Measurements from ENCODE around the gene ALDH16A1. TPM values are rescaled to one million over a fixed set of nuclear protein-coding genes. Genes with fewer than 3 reads are reported as not detected.
"Not testable (repeated sequence)": the region's sequence is repeated elsewhere in the genome, so short reads cannot be mapped to it uniquely, and the experiment has no call there.

The ALDH16A1 gene
- total and polyA plus RNA-seq, 4 donors: 15.7 to 22.3 (median 17.1) TPM

DNA sequence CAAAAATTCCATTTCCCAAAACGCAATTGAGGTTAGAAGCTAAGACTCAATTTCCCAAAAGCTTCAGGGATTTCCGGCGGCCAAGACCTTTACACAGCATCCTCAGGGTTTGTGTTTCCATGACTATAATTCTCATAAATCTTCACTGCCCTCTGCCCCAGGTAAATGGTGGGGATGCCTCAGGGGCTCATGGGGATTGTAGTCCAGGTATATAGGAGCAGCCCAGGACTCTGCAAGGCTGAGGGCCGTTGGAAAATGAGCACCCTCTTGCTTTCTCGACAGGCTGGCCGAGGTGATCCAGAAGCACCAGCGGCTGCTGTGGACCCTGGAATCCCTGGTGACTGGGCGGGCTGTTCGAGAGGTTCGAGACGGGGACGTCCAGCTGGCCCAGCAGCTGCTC lies 6.4 kb downstream of the ALDH16A1 start:
- no peak overlapping the region for H3K4me3 ChIP-seq (ENCODE audit: low read depth, low read length)
- no peak for DNase-seq (ENCODE audit: low read depth in 4 of 6, low spot score in 6 of 6)
- no peak overlapping the region for H3K27ac ChIP-seq (ENCODE audit: low read depth, low read length)
- peaks cover 2% of the 10 kb centered on the region for H3K4me1 ChIP-seq (ENCODE audit: control insufficient read depth, insufficient read depth, low read length)
- H3K36me3 ChIP-seq (ENCODE audit: control insufficient read depth, insufficient read depth, low read length): peaks cover 43% of the 10 kb centered on the region
- WGBS (ENCODE audit: insufficient coverage): 96% methylated on average over 10 of the region's 12 CpGs
- H3K27me3 ChIP-seq (ENCODE audit: control insufficient read depth, insufficient read depth, low read length): no peaks in the 10 kb centered on the region
- H3K9me3 ChIP-seq (ENCODE audit: control insufficient read depth, insufficient read depth, low read length): no peaks in the 10 kb centered on the region

DNA sequence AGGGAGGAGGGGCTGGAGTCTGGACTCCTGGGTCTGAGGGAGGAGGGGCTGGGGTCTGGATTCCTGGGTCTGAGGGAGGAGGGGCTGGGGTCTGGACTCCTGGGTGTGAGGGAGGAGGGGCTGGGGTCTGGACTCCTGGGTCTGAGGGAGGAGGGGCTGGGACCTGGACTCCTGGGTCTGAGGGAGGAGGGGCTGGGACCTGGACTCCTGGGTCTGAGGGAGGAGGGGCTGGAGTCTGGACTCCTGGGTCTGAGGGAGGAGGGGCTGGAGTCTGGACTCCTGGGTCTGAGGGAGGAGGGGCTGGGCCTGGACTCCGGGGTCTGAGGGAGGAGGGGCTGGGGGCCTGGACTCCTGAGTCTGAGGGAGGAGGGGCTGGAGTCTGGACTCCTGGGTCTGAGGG lies 8.1 kb downstream of the ALDH16A1 start:
- not testable (repeated sequence) for H3K27me3 ChIP-seq (ENCODE audit: control insufficient read depth, insufficient read depth, low read length); H3K4me3 ChIP-seq (ENCODE audit: low read depth, low read length); H3K27ac ChIP-seq (ENCODE audit: low read depth, low read length); H3K4me1 ChIP-seq (ENCODE audit: control insufficient read depth, insufficient read depth, low read length); H3K9me3 ChIP-seq (ENCODE audit: control insufficient read depth, insufficient read depth, low read length); DNase-seq (ENCODE audit: low read depth in 4 of 6, low spot score in 6 of 6)
- no CpG with 5 or more reads among the region's 1 CpG for WGBS (ENCODE audit: insufficient coverage)
- H3K36me3 ChIP-seq (ENCODE audit: control insufficient read depth, insufficient read depth, low read length): peaks cover 60% of the 10 kb centered on the region

GRCh38 chr19:49461656-49462055 lies 8.6 kb downstream of the ALDH16A1 start:
- WGBS (ENCODE audit: insufficient coverage): 98% methylated on average over 29 of the region's 37 CpGs
- Histone ChIP-seq H3K27ac (ENCODE audit: low read depth, low read length) (no peak overlapping the region), H3K9me3 (ENCODE audit: control insufficient read depth, insufficient read depth, low read length) (no peaks in the 10 kb centered on the region), H3K36me3 (ENCODE audit: control insufficient read depth, insufficient read depth, low read length) (peaks cover 65% of the 10 kb centered on the region), H3K4me3 (ENCODE audit: low read depth, low read length) (no peak overlapping the region), H3K27me3 (ENCODE audit: control insufficient read depth, insufficient read depth, low read length) (no peaks in the 10 kb centered on the region), H3K4me1 (ENCODE audit: control insufficient read depth, insufficient read depth, low read length) (no peaks in the 10 kb centered on the region)
- DNase-seq (ENCODE audit: low read depth in 4 of 6, low spot score in 6 of 6): no peak

- Histone ChIP-seq H3K27me3 (ENCODE audit: control insufficient read depth, insufficient read depth, low read length) (no peaks in the 10 kb centered on the region), H3K36me3 (ENCODE audit: control insufficient read depth, insufficient read depth, low read length) (peaks cover 71% of the 10 kb centered on the region), H3K9me3 (ENCODE audit: control insufficient read depth, insufficient read depth, low read length) (no peaks in the 10 kb centered on the region), H3K4me1 (ENCODE audit: control insufficient read depth, insufficient read depth, low read length) (no peaks in the 10 kb centered on the region), H3K27ac (ENCODE audit: low read depth, low read length) (no peak overlapping the region), H3K4me3 (ENCODE audit: low read depth, low read length) (no peak overlapping the region)
- 93% methylated on average over 12 of the region's 12 CpGs for WGBS (ENCODE audit: insufficient coverage)
- no peak for DNase-seq (ENCODE audit: low read depth in 4 of 6, low spot score in 6 of 6)
These were observed 9.5 kb downstream of the ALDH16A1 start for GRCh38 chr19:49462492-49462891.

GRCh38 chr19:49463960-49464740 lies 11.1 kb downstream of the ALDH16A1 start:
- 89% methylated on average over 33 of the region's 39 CpGs for WGBS (ENCODE audit: insufficient coverage)
- Histone ChIP-seq H3K36me3 (ENCODE audit: control insufficient read depth, insufficient read depth, low read length) (peaks cover 75% of the 10 kb centered on the region), H3K27ac (ENCODE audit: low read depth, low read length) (no peak overlapping the region), H3K4me3 (ENCODE audit: low read depth, low read length) (no peak overlapping the region), H3K9me3 (ENCODE audit: control insufficient read depth, insufficient read depth, low read length) (no peaks in the 10 kb centered on the region), H3K27me3 (ENCODE audit: control insufficient read depth, insufficient read depth, low read length) (no peaks in the 10 kb centered on the region), H3K4me1 (ENCODE audit: control insufficient read depth, insufficient read depth, low read length) (no peaks in the 10 kb centered on the region)
- no peak for DNase-seq (ENCODE audit: low read depth in 4 of 6, low spot score in 6 of 6)

GRCh38 chr19:49465371-49465770 lies 12.3 kb downstream of the ALDH16A1 start:
- no peaks in the 10 kb centered on the region for H3K27me3 ChIP-seq (ENCODE audit: control insufficient read depth, insufficient read depth, low read length)
- no peak for DNase-seq (ENCODE audit: low read depth in 4 of 6, low spot score in 6 of 6)
- no peak overlapping the region for H3K27ac ChIP-seq (ENCODE audit: low read depth, low read length)
- no peaks in the 10 kb centered on the region for H3K4me1 ChIP-seq (ENCODE audit: control insufficient read depth, insufficient read depth, low read length)
- no peaks in the 10 kb centered on the region for H3K9me3 ChIP-seq (ENCODE audit: control insufficient read depth, insufficient read depth, low read length)
- 91% methylated on average over 2 of the region's 3 CpGs for WGBS (ENCODE audit: insufficient coverage)
- peaks cover 71% of the 10 kb centered on the region for H3K36me3 ChIP-seq (ENCODE audit: control insufficient read depth, insufficient read depth, low read length)
- no peak overlapping the region for H3K4me3 ChIP-seq (ENCODE audit: low read depth, low read length)

- Histone ChIP-seq H3K27ac (ENCODE audit: low read depth, low read length) (no peak overlapping the region), H3K4me3 (ENCODE audit: low read depth, low read length) (no peak overlapping the region), H3K36me3 (ENCODE audit: control insufficient read depth, insufficient read depth, low read length) (peaks cover 56% of the 10 kb centered on the region), H3K9me3 (ENCODE audit: control insufficient read depth, insufficient read depth, low read length) (no peaks in the 10 kb centered on the region), H3K4me1 (ENCODE audit: control insufficient read depth, insufficient read depth, low read length) (no peaks in the 10 kb centered on the region), H3K27me3 (ENCODE audit: control insufficient read depth, insufficient read depth, low read length) (no peaks in the 10 kb centered on the region)
- no peak for DNase-seq (ENCODE audit: low read depth in 4 of 6, low spot score in 6 of 6)
- WGBS (ENCODE audit: insufficient coverage): 87% methylated on average over 19 of the region's 19 CpGs
These were observed 15.2 kb downstream of the ALDH16A1 start for GRCh38 chr19:49468199-49468598.

DNA sequence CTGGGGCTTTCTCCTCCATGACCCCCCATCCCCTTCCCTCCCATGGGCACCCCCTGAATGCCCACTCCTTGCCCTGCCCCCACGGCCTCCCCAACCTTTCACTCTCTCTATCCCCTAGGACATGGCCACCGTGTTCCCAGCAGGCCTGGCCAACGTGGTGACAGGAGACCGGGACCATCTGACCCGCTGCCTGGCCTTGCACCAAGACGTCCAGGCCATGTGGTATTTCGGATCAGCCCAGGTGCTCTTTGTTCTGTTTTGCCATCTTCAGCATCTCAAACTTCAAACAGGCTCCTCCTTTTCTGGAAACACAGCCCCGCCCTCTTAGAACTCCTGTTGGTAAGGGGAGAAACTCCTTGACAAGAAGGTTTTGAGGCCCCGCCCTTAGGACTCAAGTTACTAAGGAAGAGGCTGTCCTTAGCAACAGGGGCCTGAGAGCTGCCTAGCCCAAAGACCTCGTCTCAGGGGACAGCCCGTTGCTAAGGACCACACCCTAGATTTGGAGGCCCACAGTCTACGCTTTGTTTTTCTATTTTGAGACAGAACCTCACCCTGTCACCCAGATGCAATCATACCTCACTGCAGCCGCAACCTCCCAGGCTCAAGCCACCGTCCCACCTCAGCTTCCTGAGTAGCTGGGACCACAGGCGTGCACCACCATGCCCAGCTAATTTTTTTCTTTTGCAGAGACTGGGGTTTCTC lies 15.9 kb downstream of the ALDH16A1 start:
- Histone ChIP-seq H3K27ac (ENCODE audit: low read depth, low read length) (no peak overlapping the region), H3K9me3 (ENCODE audit: control insufficient read depth, insufficient read depth, low read length) (no peaks in the 10 kb centered on the region), H3K4me1 (ENCODE audit: control insufficient read depth, insufficient read depth, low read length) (peaks cover 6% of the 10 kb centered on the region), H3K36me3 (ENCODE audit: control insufficient read depth, insufficient read depth, low read length) (peaks cover 54% of the 10 kb centered on the region), H3K4me3 (ENCODE audit: low read depth, low read length) (no peak overlapping the region), H3K27me3 (ENCODE audit: control insufficient read depth, insufficient read depth, low read length) (no peaks in the 10 kb centered on the region)
- 62% methylated on average over 13 of the region's 15 CpGs for WGBS (ENCODE audit: insufficient coverage)
- DNase-seq (ENCODE audit: low read depth in 4 of 6, low spot score in 6 of 6): peak in 1 of 6 donors; percentile 50

GRCh38 chr19:49469828-49470614 lies 17.0 kb downstream of the ALDH16A1 start:
- Histone ChIP-seq H3K4me1 (ENCODE audit: control insufficient read depth, insufficient read depth, low read length) (peaks cover 13% of the 10 kb centered on the region), H3K9me3 (ENCODE audit: control insufficient read depth, insufficient read depth, low read length) (no peaks in the 10 kb centered on the region), H3K36me3 (ENCODE audit: control insufficient read depth, insufficient read depth, low read length) (peaks cover 42% of the 10 kb centered on the region), H3K4me3 (ENCODE audit: low read depth, low read length) (no peak overlapping the region), H3K27ac (ENCODE audit: low read depth, low read length) (no peak overlapping the region), H3K27me3 (ENCODE audit: control insufficient read depth, insufficient read depth, low read length) (peaks cover 2% of the 10 kb centered on the region)
- peak in 1 of 6 donors; percentile 31 for DNase-seq (ENCODE audit: low read depth in 4 of 6, low spot score in 6 of 6)
- WGBS (ENCODE audit: insufficient coverage): 92% methylated on average over 18 of the region's 25 CpGs

Data from spinal cord (tissue), 10 donors.